ENCODE results near the gene FOXP1.

Gene FOXP1

DNA sequence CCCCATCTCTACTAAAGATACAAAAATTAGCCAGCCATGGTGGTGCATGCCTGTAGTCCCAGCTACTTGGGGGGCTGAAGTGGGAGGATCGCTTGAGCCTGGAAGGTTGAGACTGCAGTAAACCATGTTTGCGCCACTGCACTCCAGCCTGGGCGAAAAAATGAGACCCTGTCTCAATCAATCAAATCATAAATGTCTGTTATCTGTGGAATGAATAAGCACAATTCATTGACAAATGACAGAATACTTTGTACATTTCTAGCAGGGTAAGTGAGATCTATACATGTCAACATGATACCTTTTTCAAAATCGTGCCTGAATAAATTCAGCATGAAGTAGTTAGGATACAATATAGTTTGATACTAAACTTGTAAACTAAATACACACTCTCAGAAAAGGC lies 181.2 kb downstream of the FOXP1 start:
- no peak for DNase-seq (ENCODE audit: low read depth, low spot score)

DNA sequence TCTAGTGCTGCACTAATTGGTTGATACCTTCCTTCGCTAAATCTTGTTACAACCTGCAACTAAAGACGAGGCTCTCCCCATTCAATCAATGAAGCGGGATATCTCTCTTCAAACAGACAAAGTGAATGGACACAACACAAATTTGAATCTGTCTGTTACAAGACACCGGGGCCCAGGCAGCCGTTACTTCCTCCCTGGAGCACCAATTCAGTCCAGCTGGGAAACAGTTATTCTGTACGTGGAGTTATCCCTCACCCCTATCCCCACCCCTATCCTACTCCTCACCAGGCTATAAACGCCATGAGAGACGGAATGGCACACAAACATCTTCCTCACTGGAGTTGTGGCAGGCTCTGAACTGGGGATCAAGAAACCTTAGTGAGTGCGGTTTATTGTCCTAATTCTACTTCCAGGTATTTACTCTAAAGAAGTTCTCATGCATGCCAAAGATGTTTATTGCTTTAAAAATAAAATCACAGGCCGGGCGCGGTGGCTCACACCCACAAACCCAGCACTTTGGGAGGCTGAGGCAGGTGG lies 181.8 kb downstream of the FOXP1 start:
- no peak for DNase-seq (ENCODE audit: low read depth, low spot score)

DNA sequence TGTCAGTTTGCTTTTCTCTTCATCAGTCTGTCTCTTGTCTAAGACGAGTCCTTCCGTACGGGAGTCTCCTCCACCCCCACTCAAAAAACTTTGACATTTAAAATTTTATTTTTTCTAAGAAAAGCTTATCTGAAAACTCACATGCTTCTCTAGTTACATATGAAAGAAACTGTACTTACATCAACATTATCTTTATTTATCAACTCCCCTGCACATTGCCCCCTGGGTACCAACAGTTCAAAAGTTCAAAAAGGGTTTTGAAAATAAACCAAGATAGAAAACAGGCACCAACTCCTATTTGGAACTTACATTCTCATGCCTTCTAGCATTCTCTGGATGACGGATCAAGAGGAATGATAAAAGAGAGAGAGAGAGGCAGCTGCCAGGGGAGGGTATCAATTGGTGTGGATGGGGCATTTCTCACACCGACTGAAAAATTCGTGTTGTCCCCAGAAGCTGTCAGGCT lies 182.5 kb downstream of the FOXP1 start:
- no peak for DNase-seq (ENCODE audit: low read depth, low spot score)

DNA sequence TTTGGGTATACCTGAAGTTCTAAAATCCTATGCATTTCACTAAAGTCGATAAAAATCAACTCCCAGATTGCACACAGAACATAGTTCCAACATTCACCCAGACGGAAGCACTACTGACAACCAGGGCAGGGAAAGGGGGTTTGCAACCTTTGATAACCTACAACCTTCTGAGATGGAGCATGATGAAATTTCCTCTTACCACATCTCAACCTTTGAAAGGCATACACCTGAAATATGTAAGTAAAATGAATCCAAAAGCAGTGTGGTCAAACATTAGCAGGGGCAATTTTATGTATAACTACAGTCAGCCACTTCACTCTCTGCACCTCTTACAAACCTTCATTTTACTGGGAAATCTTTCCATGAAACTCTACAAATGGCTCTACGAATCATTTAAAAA lies 184.1 kb downstream of the FOXP1 start:
- no peak for DNase-seq (ENCODE audit: low read depth, low spot score)

DNA sequence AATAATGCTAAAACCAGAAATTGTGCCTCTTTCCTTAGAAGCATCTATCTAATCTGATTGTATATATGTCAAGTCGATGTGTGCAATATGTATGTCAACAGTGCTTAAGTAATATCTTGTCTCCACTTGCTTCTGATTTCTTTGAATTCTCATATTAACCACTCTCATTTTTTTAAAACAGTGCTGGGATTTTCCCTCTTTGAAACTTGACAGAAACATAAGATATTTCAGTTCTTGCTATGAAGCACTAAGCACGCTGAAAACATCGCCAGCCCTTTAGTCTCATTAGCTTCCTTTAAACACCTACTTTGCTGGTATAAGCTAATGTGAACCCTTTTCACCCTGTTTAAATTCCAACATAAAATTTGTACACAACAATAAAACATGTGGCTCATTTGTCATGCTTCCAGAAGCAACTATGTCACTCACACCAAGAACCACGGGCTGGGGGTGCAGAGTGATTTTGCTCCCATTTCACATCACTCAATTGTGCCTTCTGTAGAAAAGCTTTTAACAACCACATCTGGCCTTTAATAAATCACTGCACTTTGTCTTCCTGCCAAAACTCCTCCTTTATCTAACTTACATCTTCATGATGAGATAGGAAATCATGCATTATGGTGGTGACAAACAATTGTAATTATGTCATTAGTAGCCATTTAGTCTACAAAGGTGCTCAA lies 185.2 kb downstream of the FOXP1 start:
- DNase-seq (ENCODE audit: low read depth, low spot score): no peak

DNA sequence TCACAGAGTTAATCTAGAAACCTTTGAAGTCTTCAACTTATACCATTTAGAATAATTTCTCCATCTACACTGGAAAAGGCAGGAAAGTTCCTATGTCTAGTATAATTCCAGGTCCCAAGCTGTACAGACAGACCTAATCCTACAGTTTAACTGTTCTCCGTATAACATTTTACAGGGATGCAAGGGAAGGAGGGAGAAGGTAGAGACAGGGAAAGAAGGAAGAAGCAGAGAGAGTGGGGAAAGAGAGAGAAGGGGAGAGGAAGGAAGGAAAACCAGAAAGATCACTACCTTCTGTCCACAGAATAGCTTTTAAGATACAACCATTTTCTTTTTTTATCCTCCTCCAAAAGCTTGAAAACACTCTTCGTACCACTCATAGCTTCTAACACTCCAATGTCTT lies 185.8 kb downstream of the FOXP1 start:
- no peak for DNase-seq (ENCODE audit: low read depth, low spot score)

DNA sequence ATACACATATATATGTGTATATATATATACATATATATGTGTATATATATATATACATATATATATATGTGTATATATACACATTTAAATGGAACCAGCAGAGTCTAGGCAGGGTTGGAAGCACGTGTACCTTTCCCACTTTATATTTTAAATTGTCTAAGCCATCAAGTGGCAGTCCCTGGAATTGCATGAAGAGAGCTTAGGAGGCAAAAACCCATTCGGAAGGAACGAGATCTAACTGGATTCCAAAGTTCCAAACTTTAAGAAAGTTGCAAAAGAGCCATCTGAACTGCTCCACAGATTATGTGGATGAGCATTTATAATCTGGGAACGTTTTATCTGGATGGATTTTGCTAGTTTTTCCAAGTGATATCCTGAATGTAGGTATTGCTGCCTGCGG lies 186.5 kb downstream of the FOXP1 start:
- no peak for DNase-seq (ENCODE audit: low read depth, low spot score)

DNA sequence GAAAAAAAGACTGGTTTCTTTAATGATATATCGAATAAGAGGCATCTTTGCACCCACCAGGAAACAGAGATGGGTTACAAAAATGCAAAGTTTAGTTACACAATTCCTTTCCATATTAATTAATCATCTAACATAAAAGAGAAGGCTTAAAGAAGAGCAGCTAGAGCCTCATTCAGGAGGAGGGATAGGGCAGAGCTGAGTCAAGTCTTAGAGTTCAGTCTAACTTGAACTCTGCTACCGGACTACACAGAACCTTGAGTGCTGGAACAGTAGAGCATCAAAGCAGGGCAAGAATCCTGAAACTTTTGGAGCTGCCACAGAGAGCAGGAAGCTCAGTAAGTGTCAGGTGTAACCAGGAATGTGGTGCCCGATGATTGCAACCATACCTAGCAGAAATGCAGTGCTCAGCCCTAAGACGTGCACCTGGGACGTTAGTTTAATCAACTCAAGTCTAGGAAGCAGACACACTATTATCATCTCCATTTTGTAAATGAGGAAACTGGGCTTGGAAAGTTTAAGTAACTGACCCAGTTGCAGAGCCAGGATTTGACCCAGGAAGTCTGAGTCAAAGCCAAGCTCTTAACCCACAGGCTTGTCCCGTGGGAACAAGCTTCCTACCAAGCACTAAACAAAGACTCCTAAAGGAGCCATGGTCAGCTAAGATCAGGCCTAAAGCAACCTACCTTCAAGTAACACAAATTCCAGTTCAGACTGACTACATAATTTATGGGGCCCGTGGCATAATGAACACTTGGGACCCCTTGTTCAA lies 187.4 kb downstream of the FOXP1 start:
- DNase-seq (ENCODE audit: low read depth, low spot score): no peak

DNA sequence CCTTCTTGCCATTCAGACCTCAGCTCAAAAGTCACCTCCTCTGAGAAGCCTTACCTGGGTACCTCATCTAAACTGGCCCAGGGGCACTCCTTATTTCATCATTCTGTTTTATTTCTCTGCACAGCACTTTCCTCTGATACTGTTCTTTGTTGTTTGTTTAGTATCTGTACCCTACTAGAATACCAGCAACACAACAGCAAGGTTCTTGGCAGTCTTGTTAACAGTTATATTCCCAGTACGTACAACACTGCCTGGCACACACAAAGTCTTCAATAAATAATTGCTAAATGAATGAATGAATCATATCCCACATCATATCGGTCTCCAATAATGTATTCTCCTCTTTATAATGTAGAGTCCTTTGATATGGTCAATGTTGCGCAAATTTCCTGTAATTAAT lies 188.1 kb downstream of the FOXP1 start:
- no peak for DNase-seq (ENCODE audit: low read depth, low spot score)

DNA sequence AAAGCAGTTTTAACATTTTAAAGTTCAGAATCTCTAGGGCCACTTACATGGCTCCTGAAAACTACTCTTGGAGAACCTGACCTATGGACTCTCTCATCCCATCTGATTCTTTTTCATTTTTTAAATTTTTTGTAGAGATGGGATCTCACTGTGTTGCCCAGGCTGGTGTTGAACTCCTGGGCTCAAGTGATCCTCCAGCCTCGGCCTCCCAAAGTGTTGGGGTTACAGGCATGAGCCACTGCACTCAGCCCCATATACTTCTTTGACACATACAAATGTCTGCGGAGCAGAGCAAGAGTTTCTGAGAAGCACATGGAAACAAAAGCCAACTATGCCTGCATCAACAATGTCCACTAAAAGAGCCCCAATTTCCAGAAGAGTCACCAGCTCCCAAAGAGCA lies 189.8 kb downstream of the FOXP1 start:
- DNase-seq (ENCODE audit: low read depth, low spot score): no peak

DNA sequence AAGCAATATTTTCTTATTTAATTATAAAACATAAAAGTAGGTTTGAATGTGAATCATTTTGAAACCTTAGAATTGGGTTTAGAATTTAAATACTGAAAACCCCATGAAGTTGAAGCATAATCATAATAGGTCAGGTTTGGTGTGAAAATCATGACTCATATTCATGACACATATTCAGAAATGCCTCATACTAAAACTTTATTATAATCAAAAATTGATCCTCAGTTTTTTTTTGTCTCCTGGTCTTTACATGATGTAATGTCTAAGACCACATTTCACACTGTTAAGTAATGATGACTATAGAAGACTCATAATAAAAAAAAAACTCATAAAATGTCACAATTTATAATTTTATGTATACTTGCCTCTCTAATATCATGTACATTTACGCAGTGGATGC lies 190.4 kb downstream of the FOXP1 start:
- no peak for DNase-seq (ENCODE audit: low read depth, low spot score)

DNA sequence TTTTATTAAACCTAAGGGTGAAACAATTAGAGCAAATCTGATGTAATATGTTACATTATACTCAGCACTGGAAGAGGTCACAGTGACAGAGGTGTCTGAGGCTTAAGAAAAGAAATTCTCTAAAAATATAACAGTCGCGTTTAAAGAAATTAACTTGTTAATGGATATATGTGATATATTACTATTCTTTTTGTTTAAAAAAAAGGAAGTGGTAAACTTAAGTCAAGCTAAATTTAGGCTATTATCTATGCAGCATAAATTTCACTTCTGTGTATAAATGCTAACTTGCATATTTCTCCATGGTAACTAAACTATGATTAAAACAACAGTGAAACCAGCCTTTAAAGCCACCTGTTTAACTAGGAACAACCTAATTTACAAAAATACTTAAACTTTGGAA lies 191.3 kb downstream of the FOXP1 start:
- DNase-seq (ENCODE audit: low read depth, low spot score): no peak

DNA sequence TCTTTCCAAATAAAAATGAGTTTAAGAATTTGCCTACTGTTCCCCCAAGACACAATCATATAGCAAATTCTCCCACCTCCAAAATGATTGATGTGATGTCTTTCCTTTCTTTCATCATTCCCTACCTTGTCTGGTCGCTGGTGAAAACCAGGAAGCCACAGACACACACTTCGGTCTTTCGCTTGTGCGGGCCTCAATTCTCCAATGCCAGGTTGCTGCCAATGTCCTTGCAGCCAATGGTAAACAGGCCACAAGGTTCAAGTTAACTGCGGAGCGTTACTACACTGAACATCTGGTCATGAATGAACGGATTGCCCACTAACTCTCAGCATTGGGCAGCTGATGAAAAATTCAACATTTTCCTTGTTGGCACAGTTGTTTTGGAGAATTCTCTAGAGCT lies 192.2 kb downstream of the FOXP1 start:
- DNase-seq (ENCODE audit: low read depth, low spot score): no peak

DNA sequence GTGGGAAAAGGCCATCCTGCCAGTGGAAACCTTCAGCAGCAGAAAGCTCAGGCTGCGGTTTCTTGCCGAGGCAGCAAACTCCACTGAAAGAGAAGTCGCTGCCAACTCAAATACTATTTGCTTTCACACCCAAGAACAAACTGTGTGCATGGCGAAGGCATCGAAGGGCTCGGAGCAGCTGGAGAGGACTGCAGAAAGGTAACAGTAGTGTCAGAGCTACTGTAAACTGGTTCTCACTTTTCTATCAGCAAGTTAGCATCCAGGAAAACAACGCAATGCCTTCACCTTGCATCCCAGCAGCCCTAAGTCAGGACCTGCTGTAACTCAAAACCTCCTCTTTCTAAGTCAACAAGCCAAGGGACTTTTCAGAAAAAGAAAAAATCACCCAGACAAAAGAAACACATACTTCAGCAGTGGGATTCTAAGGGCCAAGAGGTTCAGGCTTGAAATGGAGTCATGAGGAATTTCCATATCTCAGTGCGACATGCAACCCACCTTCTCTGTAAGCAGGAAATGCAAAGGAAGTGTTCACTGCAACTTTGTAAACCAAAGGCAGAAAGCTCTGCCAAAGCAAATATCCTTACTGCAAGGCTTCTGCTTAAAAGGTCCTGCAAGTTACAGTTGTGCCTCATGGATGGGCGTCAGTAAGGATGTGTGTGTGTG lies 193.5 kb downstream of the FOXP1 start:
- peak; percentile 73 for DNase-seq (ENCODE audit: low read depth, low spot score)

DNA sequence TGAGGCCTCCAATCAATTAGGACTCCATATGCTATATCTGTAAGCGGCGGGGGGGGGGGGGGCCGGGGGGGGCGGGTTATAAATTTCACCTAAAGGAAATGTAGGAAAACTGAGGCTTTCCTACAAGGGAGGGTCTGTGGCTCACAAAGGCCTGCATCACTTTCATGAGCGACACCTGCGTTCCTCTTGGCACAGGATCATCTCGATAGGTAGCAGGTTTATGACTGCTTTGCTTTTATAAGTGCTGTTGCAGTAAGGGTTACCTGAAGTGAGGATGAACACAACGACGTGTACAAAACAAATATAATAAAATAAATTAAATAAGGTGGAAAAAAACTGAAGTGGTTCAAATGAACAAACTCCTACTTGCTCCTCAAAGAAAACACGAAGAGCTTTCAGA lies 194.3 kb downstream of the FOXP1 start:
- no peak for DNase-seq (ENCODE audit: low read depth, low spot score)

DNA sequence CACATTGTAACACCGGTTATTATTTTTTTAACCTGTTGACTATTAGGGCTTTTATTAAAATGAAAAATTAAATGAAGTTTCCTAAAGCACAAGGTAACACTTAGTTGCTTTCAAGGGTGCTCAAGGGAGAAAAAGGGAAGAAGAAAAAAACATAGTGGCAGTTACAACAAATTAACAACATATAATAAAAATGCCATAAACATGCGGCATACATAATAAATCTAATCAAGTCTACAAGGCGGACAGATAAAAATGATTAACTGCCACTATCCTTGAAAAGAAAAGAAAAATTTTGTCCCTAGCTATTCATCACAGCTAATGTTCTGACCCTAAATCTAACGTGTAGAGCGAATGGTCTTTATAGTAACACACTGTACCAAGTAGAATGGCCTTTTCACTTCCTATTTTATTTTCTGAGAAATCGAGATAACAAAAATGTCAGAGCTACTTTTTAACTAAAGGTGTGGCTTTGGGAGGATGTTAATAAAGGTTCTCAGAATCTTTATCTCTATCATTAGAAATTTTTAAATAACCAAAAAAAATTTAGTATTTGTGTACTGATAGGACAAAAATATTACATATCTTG lies 194.9 kb downstream of the FOXP1 start:
- no peak for DNase-seq (ENCODE audit: low read depth, low spot score)

DNA sequence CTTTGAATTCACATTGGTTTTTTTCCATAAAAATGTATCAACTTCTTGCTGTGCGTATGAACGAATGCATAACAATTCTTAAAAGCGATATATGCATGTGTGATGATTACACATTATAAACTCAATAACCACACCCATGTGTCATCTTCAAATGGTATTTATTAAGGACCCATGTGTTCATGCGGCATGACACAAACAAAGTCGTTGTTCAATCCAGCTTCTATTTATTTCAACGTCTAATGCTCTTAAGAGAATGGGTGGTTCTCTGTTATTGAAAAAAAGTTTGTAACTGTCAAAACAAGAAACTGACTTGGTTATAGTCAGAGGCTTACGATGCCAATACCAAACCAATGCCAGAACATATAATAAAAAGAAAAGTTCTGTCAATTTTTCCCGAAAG lies 195.9 kb downstream of the FOXP1 start:
- DNase-seq (ENCODE audit: low read depth, low spot score): no peak

DNA sequence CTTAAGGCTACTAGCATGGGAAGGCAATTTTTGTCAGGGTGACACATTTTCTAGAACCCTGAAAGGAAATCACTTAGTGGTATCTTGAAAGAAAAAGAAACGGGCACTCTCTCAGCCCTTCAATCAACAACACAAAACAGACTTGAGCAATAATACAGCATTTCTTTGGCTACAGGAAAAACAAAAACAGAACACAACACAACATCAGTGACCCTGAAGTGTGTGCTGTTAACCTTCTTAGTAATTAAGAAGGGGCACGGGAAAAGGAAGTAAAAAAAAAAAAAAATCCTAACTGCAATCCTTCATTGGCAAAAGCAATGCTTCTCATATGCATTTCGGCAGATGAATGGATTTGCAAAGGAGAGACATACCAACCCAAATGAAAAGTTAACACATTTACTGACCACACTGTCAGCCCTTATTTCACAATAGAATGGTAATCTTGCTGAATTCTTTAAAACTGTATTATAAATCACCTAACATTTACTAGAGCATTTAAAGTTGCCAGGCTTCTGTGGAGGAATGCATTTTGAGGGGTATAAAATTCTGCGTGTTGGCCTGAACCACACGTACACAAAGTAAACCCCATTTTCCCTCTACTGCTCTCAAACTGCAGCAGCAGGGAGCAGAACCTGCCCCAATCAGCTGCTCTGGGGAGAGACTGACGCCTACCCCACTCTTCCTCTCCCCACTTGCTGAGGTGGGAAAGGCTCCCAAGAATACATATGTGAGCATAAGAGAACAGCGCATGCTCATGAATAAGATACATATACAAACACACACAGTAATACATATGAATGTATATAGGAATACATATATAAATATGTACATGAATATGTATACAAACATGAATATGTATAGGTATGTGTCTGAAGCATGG lies 198.5 kb downstream of the FOXP1 start:
- no peak for DNase-seq (ENCODE audit: low read depth, low spot score)

DNA sequence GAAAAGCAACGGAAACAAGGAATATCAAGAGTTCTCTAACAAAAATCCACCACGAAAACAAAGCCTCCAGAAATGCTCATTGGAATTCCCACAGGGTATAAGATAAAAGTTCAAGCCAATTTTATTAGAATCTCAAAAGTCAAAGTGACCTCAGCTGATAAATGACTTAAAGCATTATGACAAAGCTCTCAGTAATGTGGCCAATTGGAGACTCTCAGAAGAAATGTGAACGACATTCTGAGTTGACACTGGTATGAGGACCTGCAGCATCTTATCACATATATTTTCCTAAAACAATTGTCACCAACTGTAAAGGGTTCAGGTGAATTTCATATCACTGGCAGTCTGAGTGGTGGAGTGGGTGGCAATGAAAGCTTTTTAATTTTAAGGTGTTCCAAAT lies 199.1 kb downstream of the FOXP1 start:
- DNase-seq (ENCODE audit: low read depth, low spot score): no peak

DNA sequence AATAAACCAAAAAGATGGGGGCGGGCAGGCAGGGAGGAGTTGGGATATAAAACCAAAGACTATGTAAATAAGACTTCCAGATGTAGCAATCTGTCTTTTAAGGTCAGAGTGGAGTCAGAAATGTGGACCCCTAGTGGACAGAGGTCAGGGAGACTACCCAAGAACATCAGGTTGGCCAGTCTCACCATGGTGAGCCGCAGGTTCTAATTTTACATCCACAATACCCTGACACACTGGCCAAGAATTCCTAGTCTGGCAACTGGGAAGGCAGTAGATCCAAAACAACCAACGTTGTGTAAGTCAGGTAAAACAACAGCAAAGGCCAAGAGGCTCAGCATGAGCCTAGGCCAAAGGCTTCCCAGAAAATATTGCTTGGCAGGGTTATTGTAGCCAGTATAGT lies 203.4 kb downstream of the FOXP1 start:
- peak; percentile 79 for DNase-seq (ENCODE audit: low read depth, low spot score)

DNA sequence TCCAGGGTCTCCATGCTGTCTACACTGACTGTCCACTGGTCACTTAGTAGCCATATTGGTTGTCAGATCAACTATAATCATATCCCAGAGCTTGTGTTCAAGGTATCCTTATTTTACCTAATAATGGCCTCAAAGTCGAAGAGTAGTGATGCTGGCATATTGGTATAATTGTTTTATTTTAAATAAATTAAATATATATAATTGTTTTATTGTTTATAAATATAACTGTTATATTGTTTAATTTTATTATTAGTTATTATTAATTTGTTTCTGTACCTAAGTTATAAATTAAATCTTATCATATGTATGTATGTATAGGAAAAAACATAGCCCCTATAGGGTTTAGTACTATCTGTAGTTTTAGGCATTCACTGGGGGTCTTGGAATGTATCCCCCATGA lies 205.0 kb downstream of the FOXP1 start:
- no peak for DNase-seq (ENCODE audit: low read depth, low spot score)
